OCI-LY7 (cell line): ENCODE measurements around the gene TMEM51. TPM values are rescaled to one million over a fixed set of nuclear protein-coding genes. Genes with fewer than 3 reads are reported as not detected.

Experiments used
- BruUV-seq: library from RNA; stranded (reverse); fragments of 400-500 nt; replicated peaks from 2 replicates; lab custom pipeline; 2021; lab: Mats Ljungman, UMichigan
- CTCF ChIA-PET: fragments of 300-600 bp; sonication (Branson Sonifier 250); formaldehyde crosslinking; loops from one replicate; lab custom pipeline; 2022; ENCODE audit warnings: antibody characterized with exemption; ENCODE audit not compliant: unreplicated experiment; lab: Charles Lee
- POLR2A ChIA-PET: fragments of 300-600 bp; sonication (Branson Sonifier 250); formaldehyde crosslinking; loops from one replicate; lab custom pipeline; 2022; ENCODE audit warnings: antibody characterized with exemption; lab: Charles Lee
- DNase-seq: peaks from one replicate; pipeline ENCODE4 v3.0.0-alpha.2; 2015; ENCODE audit warnings: low spot score
- H2AFZ ChIP-seq: fragments of 200-600 bp; sonication (generic), shearing (Covaris generic); 2 replicates; pipeline ENCODE4 v1.6.1; 2014; ENCODE audit warnings: mild to moderate bottlenecking, antibody characterized with exemption, low read length, moderate library complexity
- H3K27ac ChIP-seq: fragments of 200-600 bp; sonication (generic); 2 replicates; pipeline ENCODE4 v1.5.1; 2014; ENCODE audit warnings: mixed run types, low read depth, mild to moderate bottlenecking, moderate library complexity, low read length, inconsistent platforms; ENCODE audit not compliant: poor library complexity, severe bottlenecking
- H3K36me3 ChIP-seq: fragments of 200-600 bp; sonication (generic); 2 replicates; pipeline ENCODE4 v1.6.1; 2014; ENCODE audit warnings: mild to moderate bottlenecking, antibody characterized with exemption, low read length, moderate library complexity, mixed read lengths; ENCODE audit not compliant: insufficient read depth
- H3K4me1 ChIP-seq: fragments of 200-600 bp; sonication (generic); 2 replicates; pipeline ENCODE4 v1.5.1; 2014; ENCODE audit warnings: mild to moderate bottlenecking, low read length; ENCODE audit not compliant: insufficient read depth, poor library complexity, severe bottlenecking
- H3K4me2 ChIP-seq: fragments of 200-600 bp; sonication (generic); 2 replicates; pipeline ENCODE4 v1.6.1; 2014; ENCODE audit warnings: mild to moderate bottlenecking, low read length
- H3K4me3 ChIP-seq: fragments of 200-600 bp; sonication (generic); 2 replicates; pipeline ENCODE4 v1.5.1; 2014; ENCODE audit warnings: mild to moderate bottlenecking, low read depth, low read length; ENCODE audit not compliant: poor library complexity, severe bottlenecking
- H3K79me2 ChIP-seq: fragments of 200-600 bp; sonication (generic); 2 replicates; pipeline ENCODE4 v1.6.1; 2016; ENCODE audit warnings: low read depth, mild to moderate bottlenecking, low read length, moderate library complexity, mixed read lengths; ENCODE audit not compliant: insufficient read depth
- H3K9me2 ChIP-seq: fragments of 200-600 bp; sonication (generic); 2 replicates; pipeline ENCODE4 v1.6.1; 2016; ENCODE audit warnings: mild to moderate bottlenecking, low read length, mixed read lengths; ENCODE audit not compliant: insufficient read depth
- H3K9me3 ChIP-seq: fragments of 200-600 bp; sonication (generic); 2 replicates; pipeline ENCODE4 v1.6.1; 2014; ENCODE audit warnings: mild to moderate bottlenecking, mixed run types, low read length, mixed read lengths
- H4K20me1 ChIP-seq: fragments of 200-600 bp; sonication (generic); 2 replicates; pipeline ENCODE4 v1.6.1; 2014; ENCODE audit warnings: mild to moderate bottlenecking, antibody characterized with exemption, low read length, moderate library complexity, mixed read lengths; ENCODE audit not compliant: insufficient read depth
- EZH2phosphoT487 ChIP-seq: fragments of 200-600 bp; sonication (generic); IDR thresholded peaks from 2 replicates; pipeline ENCODE4 v1.6.1; 2018; ENCODE audit warnings: low read depth, borderline replicate concordance, mild to moderate bottlenecking, mixed run types, antibody characterized with exemption, low read length, moderate library complexity, mixed read lengths
- intact Hi-C: fragments of 100-400 bp; cut with micrococcal nuclease; formaldehyde crosslinking; loops from one replicate; pipeline ENCODE4 v1.10.0; 2022; ENCODE audit not compliant: unreplicated experiment
- total RNA-seq, 2 experiments: library from RNA; depleted of rRNA in 1 of 2; stranded (reverse); fragments of >200 nt in 1 of 2; shearing (Covaris generic) in 1 of 2; gene quantifications; 2 replicates each; pipeline ENCODE4 v1.2.3, GENCODE V29; 2014 to 2022
- TF ChIP-seq, protein P1 (sequence below): fragments of 200-600 bp; sonication (generic); conservative IDR thresholded peaks from 2 replicates; pipeline ENCODE4 v1.5.1; 2014; ENCODE audit warnings: mild to moderate bottlenecking, antibody characterized with exemption, low read length, moderate library complexity, mixed read lengths

The TMEM51 gene
- total RNA-seq, 2 experiments from 2014 or later = not detected

DNA sequence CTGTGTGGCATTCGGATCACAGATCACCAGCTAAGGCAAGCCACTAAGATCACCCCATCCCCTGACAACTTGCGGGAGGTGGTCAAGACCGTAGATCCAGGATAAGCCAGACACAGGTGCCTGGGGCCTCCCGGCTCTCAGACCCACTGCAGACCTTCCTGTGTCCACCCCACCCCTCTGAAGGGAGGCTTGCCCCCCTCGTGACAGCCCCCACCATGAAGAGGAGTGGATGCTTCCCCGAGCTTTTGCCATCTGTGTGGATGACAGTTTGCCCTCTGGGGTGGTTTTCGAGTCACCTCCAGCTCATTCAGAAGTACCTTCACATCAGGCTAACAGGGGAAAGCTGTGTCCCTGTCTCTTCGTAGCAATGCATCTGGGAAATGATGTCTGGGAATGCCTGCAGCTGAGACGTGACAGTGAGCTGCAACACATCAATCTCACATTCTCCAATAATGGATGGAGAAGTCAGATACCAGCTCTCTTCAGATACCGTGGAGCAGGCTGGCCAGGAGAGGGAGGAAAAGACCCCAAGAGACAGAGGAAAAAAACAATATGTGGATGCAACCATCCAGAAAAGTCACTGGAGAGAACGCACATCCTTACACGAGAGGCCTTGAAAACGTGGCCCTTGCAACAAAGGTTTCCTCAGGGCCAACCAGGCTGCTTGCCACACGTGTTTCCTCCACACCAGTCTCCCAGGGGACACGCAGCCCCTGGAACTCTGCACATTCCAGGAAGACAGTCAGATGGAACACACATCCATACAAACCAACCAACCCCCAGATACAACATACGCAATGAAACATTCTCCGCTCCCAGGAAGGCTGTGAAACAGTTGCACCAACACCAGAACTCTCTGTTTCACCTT lies 73.1 kb downstream of the TMEM51 start:
- POLR2A ChIA-PET = interaction anchor here (0.7 kb wide), 1 partner anchor 1329 kb away, joined by 3 read pairs; no protein-coding TSS in a partner anchor
- BruUV-seq = no TSS peak

DNA sequence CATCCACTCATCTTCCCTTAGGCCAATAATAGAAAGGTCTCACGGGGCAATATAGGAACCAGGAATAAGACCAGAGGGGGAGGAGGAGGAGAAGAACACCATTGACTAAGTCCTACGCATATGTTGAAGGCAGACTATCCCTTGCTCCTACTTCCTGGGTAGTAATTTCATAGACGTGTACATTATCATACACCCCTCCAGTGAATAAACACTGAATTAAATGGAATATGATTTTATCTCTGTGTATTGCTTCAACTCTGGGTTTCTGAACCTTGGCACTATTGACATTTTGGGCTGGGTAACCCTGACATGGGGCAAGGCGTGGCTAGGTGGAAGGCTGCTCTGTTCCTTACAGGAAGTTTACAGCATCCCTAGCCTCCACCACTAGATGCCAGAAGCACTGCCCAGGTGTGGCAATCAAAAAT lies 76.2 kb downstream of the TMEM51 start:
- ChIA-PET CTCF (no interaction called here), POLR2A (no interaction called here)
- Histone ChIP-seq H3K9me3 (no peaks in the 10 kb centered on the region), H3K36me3 (no peaks in the 10 kb centered on the region), H3K4me2 (no peak overlapping the region), H3K4me3 (no peak overlapping the region), H3K4me1 (no peaks in the 10 kb centered on the region), H3K79me2 (no peaks in the 10 kb centered on the region), H3K9me2 (no peaks in the 10 kb centered on the region), H4K20me1 (no peaks in the 10 kb centered on the region), H3K27ac (no peak overlapping the region), H2AFZ (no peak overlapping the region)
- intact Hi-C loops = no loop called here
- BruUV-seq = no TSS peak
- TF ChIP-seq, protein P1, sequence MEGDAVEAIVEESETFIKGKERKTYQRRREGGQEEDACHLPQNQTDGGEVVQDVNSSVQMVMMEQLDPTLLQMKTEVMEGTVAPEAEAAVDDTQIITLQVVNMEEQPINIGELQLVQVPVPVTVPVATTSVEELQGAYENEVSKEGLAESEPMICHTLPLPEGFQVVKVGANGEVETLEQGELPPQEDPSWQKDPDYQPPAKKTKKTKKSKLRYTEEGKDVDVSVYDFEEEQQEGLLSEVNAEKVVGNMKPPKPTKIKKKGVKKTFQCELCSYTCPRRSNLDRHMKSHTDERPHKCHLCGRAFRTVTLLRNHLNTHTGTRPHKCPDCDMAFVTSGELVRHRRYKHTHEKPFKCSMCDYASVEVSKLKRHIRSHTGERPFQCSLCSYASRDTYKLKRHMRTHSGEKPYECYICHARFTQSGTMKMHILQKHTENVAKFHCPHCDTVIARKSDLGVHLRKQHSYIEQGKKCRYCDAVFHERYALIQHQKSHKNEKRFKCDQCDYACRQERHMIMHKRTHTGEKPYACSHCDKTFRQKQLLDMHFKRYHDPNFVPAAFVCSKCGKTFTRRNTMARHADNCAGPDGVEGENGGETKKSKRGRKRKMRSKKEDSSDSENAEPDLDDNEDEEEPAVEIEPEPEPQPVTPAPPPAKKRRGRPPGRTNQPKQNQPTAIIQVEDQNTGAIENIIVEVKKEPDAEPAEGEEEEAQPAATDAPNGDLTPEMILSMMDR = no peak
- no peak for TF ChIP-seq EZH2phosphoT487
- no peak for DNase-seq

More for the DNA sequence above, 73.1 kb downstream of the TMEM51 start:
- no peak for DNase-seq
- H2AFZ ChIP-seq = no peak overlapping the region
- intact Hi-C loops = no loop called here
- H3K9me2 ChIP-seq = no peaks in the 10 kb centered on the region
- no peaks in the 10 kb centered on the region for H3K79me2 ChIP-seq
- H3K9me3 ChIP-seq = no peaks in the 10 kb centered on the region
- CTCF ChIA-PET = no interaction called here
- no peak overlapping the region for H3K27ac ChIP-seq
- no peaks in the 10 kb centered on the region for H4K20me1 ChIP-seq
- H3K4me2 ChIP-seq = no peak overlapping the region
- TF ChIP-seq EZH2phosphoT487 = no peak
- TF ChIP-seq, protein P1 = no peak
- H3K4me3 ChIP-seq = no peak overlapping the region
- H3K4me1 ChIP-seq = no peaks in the 10 kb centered on the region
- H3K36me3 ChIP-seq = no peaks in the 10 kb centered on the region

DNA sequence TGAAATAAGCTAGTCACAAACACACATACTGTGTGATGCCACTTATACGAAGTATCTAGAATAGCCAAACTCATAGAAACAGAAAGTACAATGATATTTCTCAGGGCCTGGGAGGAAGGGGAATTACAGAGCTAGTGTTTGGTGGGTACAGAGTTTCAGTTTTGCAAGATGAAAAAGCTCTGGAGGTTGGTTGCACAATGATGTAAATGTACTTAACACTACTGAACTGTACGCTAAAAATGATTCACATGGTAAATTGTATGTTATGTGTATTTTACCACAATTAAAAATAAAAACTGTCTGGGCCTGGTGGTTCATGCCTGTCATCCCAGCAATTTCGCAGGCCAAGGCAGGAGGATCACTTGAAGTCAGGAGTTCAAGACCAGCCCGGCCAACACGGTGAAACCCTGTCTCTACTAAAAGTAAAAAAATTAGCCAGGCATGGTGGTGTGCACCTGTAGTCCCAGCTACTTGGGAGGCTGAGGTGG lies 78.2 kb downstream of the TMEM51 start:
- no peaks in the 10 kb centered on the region for H3K79me2 ChIP-seq
- H3K9me2 ChIP-seq = no peaks in the 10 kb centered on the region
- no peaks in the 10 kb centered on the region for H3K9me3 ChIP-seq
- ChIA-PET POLR2A (no interaction called here), CTCF (no interaction called here)
- no peak for DNase-seq
- intact Hi-C loops = no loop called here
- H4K20me1 ChIP-seq = no peaks in the 10 kb centered on the region
- H3K27ac ChIP-seq = no peak overlapping the region
- no peak overlapping the region for H2AFZ ChIP-seq
- no peaks in the 10 kb centered on the region for H3K36me3 ChIP-seq
- H3K4me3 ChIP-seq = no peak overlapping the region
- TF ChIP-seq, protein P1 = no peak
- no peak for TF ChIP-seq EZH2phosphoT487
- H3K4me1 ChIP-seq = no peaks in the 10 kb centered on the region
- no TSS peak for BruUV-seq
- no peak overlapping the region for H3K4me2 ChIP-seq
